ENCODE results near the gene CFAP65. TPM values are rescaled to one million over a fixed set of nuclear protein-coding genes. Genes with fewer than 3 reads are reported as not detected.

CFAP65 gene
- total and polyA plus RNA-seq, 2 of the 13 experiments (the other 11 are each of a cell fraction or from before 2014, with no cell fraction given), result 0.05 TPM; not detected in 1

DNA sequence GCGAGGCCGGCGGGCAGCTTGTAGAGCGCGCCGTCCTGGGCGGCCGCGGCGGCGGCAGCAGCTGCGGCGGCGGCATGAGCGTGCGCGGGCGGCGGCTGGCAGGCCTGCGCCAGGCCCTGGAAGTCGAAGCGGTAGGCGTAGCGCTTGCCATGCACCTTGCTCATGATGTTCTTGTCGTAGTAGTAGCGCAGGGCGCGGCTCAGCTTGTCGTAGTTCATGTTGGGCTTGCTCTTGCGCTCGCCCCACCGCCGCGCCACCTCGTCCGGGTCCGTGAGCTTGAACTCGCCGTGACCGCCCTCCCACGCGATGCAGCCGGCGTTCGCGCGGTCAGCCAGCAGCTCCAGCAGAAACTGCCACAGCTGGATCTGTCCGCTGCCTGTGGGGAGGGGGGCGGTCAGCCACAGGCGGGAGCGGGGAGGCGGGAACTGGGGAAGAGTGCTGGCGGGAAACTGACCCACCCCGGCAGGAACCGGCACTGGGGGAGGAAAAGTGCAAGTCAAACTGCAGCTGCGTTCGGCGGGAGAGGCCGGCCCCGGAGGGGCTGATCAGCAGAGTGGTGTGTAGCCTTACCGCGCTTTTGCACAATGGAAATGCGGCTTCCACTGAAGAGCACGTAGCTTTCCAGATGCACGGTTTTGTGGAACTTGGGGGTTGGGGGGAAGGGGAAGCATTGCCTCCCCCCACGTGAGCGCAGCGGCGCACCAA, 59.3 kb downstream of the CFAP65 start:
- Histone ChIP-seq H3K27ac (ENCODE audit: extremely low read length, insufficient read depth, low read length) (no peak overlapping the region), H3K36me3 (replicated peaks in 1 of 2; ENCODE audit: control insufficient read depth in 1 of 2, insufficient read depth in 2 of 2, low read length in 2 of 2) (no peaks in the 10 kb centered on the region), H3K27me3 (ENCODE audit: control insufficient read depth in 1 of 2, insufficient read depth in 2 of 2, low read length in 2 of 2) (peaks cover 34 to 82% of the 10 kb centered on the region in 2 experiments), H3K4me1 (ENCODE audit: insufficient read depth, low read length) (peaks cover 11% of the 10 kb centered on the region; the same call in 1 of the 2 replicates), H3K79me2 (ENCODE audit: insufficient read depth, low read length) (no peaks in the 10 kb centered on the region), H3K4me2 (ENCODE audit: low read depth, low read length) (peak overlapping the region; percentile 25), H2AFZ (ENCODE audit: low read length) (no peak overlapping the region), H3K4me3 (replicated peaks in 1 of 3; ENCODE audit: insufficient read depth in 1 of 3, low read depth in 2 of 3, low read length in 3 of 3) (peak overlapping the region in 1 of 3 experiments; percentile 2; a peak in 1 of 6 replicates), H3K9ac (ENCODE audit: insufficient read depth, low read depth, low read length) (no peak overlapping the region), H4K20me1 (ENCODE audit: insufficient read depth, low read length) (peaks cover 10% of the 10 kb centered on the region; the same call in 1 of the 2 replicates), H3K9me3 (ENCODE audit: low read length) (no peaks in the 10 kb centered on the region)
- no peak for DNase-seq (ENCODE audit: low spot score)
- peak; percentile 4; the same call in 1 of the 3 replicates for ATAC-seq
- ChIA-PET CTCF (ENCODE audit: low intra/inter-chr PET ratio, low total read pairs) (interaction anchor here (1.5 kb wide), 1 partner anchor 14 kb away, joined by 3 read pairs; no protein-coding TSS in a partner anchor), POLR2A (no interaction called here)
- no TSS peak for BruUV-seq (replicated peaks)
- FAIRE-seq, result no peak
- in situ Hi-C loops (cut with HindIII; ENCODE audit: extremely low pct_ligation_motif_present, low pct_unique_long_range_greater_than_20kb), result no loop called here
- intact Hi-C loops (cut with micrococcal nuclease; ENCODE audit: unreplicated experiment), result loop anchor here (10.0 kb wide), 1 partner anchor 117 kb away; no protein-coding TSS in a partner anchor
- 21% methylated on average over 39 of the region's 69 CpGs for WGBS (ENCODE audit: low lambda C conversion rate)
- TF ChIP-seq, protein P1, sequence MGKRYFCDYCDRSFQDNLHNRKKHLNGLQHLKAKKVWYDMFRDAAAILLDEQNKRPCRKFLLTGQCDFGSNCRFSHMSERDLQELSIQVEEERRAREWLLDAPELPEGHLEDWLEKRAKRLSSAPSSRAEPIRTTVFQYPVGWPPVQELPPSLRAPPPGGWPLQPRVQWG (CRISPR knock-in tag; IDR thresholded peaks at IDR 0.05; ENCODE audit: borderline replicate concordance, low read depth), result no peak
- TF ChIP-seq ZNF382 (CRISPR knock-in tag; IDR thresholded peaks at IDR 0.05; ENCODE audit: borderline replicate concordance) (no peak), ZNF343 (CRISPR knock-in tag; IDR thresholded peaks at IDR 0.05) (no peak), ZSCAN21 (CRISPR knock-in tag; IDR thresholded peaks at IDR 0.05; ENCODE audit: borderline replicate concordance) (no peak), FOXK1 (CRISPR knock-in tag; IDR thresholded peaks at IDR 0.05; ENCODE audit: borderline replicate concordance, low read depth) (no peak), MBD4 (IDR thresholded peaks at IDR 0.05; ENCODE audit: borderline replicate concordance, low read length) (no peak), GFI1 (CRISPR knock-in tag; IDR thresholded peaks at IDR 0.05; ENCODE audit: borderline replicate concordance) (no peak), ZNF563 (CRISPR knock-in tag; IDR thresholded peaks at IDR 0.05) (0 out of 2 replicates have a peak, but pooled peaks have one; percentile 33), ATAD3A (CRISPR knock-in tag; IDR thresholded peaks at IDR 0.05) (no peak), SMARCE1 (IDR thresholded peaks at IDR 0.05; ENCODE audit: borderline replicate concordance) (no peak), SNAI1 (CRISPR knock-in tag; IDR thresholded peaks at IDR 0.05; ENCODE audit: borderline replicate concordance) (no peak), ZBTB8A (CRISPR knock-in tag; IDR thresholded peaks at IDR 0.05; ENCODE audit: borderline replicate concordance, low read depth) (no peak), HDAC2 (CRISPR knock-in tag; IDR thresholded peaks at IDR 0.05) (no peak), ZNF7 (CRISPR knock-in tag; IDR thresholded peaks at IDR 0.05) (no peak), GLI4 (CRISPR knock-in tag; IDR thresholded peaks at IDR 0.05; ENCODE audit: borderline replicate concordance) (no peak), SRSF9 (IDR thresholded peaks at IDR 0.05; ENCODE audit: borderline replicate concordance, insufficient read depth, low read depth, low read length, poor library complexity, severe bottlenecking) (no peak), CAMTA2 (CRISPR knock-in tag; IDR thresholded peaks at IDR 0.05; ENCODE audit: borderline replicate concordance) (no peak), POGZ (CRISPR knock-in tag; IDR thresholded peaks at IDR 0.05) (no peak), ARID2 (CRISPR knock-in tag; IDR thresholded peaks at IDR 0.05; ENCODE audit: borderline replicate concordance) (no peak)
- TF ChIP-seq, protein P2, sequence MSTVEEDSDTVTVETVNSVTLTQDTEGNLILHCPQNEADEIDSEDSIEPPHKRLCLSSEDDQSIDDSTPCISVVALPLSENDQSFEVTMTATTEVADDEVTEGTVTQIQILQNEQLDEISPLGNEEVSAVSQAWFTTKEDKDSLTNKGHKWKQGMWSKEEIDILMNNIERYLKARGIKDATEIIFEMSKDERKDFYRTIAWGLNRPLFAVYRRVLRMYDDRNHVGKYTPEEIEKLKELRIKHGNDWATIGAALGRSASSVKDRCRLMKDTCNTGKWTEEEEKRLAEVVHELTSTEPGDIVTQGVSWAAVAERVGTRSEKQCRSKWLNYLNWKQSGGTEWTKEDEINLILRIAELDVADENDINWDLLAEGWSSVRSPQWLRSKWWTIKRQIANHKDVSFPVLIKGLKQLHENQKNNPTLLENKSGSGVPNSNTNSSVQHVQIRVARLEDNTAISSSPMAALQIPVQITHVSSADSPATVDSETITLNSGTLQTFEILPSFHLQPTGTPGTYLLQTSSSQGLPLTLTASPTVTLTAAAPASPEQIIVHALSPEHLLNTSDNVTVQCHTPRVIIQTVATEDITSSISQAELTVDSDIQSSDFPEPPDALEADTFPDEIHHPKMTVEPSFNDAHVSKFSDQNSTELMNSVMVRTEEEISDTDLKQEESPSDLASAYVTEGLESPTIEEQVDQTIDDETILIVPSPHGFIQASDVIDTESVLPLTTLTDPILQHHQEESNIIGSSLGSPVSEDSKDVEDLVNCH (CRISPR knock-in tag; IDR thresholded peaks at IDR 0.05), result no peak
- TF ChIP-seq, protein P3, sequence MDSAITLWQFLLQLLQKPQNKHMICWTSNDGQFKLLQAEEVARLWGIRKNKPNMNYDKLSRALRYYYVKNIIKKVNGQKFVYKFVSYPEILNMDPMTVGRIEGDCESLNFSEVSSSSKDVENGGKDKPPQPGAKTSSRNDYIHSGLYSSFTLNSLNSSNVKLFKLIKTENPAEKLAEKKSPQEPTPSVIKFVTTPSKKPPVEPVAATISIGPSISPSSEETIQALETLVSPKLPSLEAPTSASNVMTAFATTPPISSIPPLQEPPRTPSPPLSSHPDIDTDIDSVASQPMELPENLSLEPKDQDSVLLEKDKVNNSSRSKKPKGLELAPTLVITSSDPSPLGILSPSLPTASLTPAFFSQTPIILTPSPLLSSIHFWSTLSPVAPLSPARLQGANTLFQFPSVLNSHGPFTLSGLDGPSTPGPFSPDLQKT (CRISPR knock-in tag; IDR thresholded peaks at IDR 0.05; ENCODE audit: borderline replicate concordance), result no peak

Data from HepG2 (cell line).